Stimulated activated CD8-positive, alpha-beta memory T cell treated with anti-CD3 and anti-CD28 coated beads, Interleukin-4, amount 100 ng/mL, for 1 hour (primary cell): ENCODE results near the gene PRKAG2.

Experiments used
- DNase-seq, 2 donors: peaks; one replicate each; pipeline ENCODE4 v3.0.0-alpha.2; 2020; ENCODE audit warnings: low read depth in 2 of 2, low spot score in 1 of 2

PRKAG2 gene

GRCh38 chr7:151683615-151684407, 193.1 kb downstream of the PRKAG2 start:
- no peak for DNase-seq

GRCh38 chr7:151682831-151683614, 193.9 kb downstream of the PRKAG2 start:
- DNase-seq: no peak

GRCh38 chr7:151681726-151682125, 195.2 kb downstream of the PRKAG2 start:
- DNase-seq: no peak

GRCh38 chr7:151680810-151681209, 196.1 kb downstream of the PRKAG2 start:
- no peak for DNase-seq

- DNase-seq: no peak
These were observed 196.9 kb downstream of the PRKAG2 start for GRCh38 chr7:151679881-151680612.

- no peak for DNase-seq
These were observed 197.7 kb downstream of the PRKAG2 start for GRCh38 chr7:151679071-151679708.

GRCh38 chr7:151678227-151678604, 198.7 kb downstream of the PRKAG2 start:
- DNase-seq: no peak

GRCh38 chr7:151677581-151678226, 199.2 kb downstream of the PRKAG2 start:
- DNase-seq: no peak

GRCh38 chr7:151676759-151677158, 200.2 kb downstream of the PRKAG2 start:
- no peak for DNase-seq

- DNase-seq: no peak
These were observed 201.6 kb downstream of the PRKAG2 start for GRCh38 chr7:151675196-151675920.

- DNase-seq: no peak
These were observed 202.6 kb downstream of the PRKAG2 start for GRCh38 chr7:151674161-151674920.

GRCh38 chr7:151673216-151673615, 203.7 kb downstream of the PRKAG2 start:
- no peak for DNase-seq

- no peak for DNase-seq
These were observed 204.2 kb downstream of the PRKAG2 start for GRCh38 chr7:151672716-151673115.

GRCh38 chr7:151671514-151671913, 205.4 kb downstream of the PRKAG2 start:
- DNase-seq: no peak

GRCh38 chr7:151669762-151670161, 207.2 kb downstream of the PRKAG2 start:
- no peak for DNase-seq

GRCh38 chr7:151666886-151667285, 210.0 kb downstream of the PRKAG2 start:
- no peak for DNase-seq

- no peak for DNase-seq
These were observed 211.5 kb downstream of the PRKAG2 start for GRCh38 chr7:151665368-151665767.

- no peak for DNase-seq
These were observed 212.6 kb downstream of the PRKAG2 start for GRCh38 chr7:151664268-151664667.

GRCh38 chr7:151663382-151664100, 213.4 kb downstream of the PRKAG2 start:
- no peak for DNase-seq
